ENCODE measurements around the gene GAL3ST1.
"Not testable (repeated sequence)": the region's sequence is repeated elsewhere in the genome, so short reads cannot be mapped to it uniquely, and the experiment has no call there.

- not testable (repeated sequence) for TF ChIP-seq EZH2 (IDR thresholded peaks at IDR 0.05; ENCODE audit: borderline replicate concordance, insufficient read depth, low read depth, low read length, poor library complexity, severe bottlenecking); CTCF (IDR thresholded peaks at IDR 0.05)
Observed at GRCh38 chr22:30560643-30561202, 13.7 kb downstream of the GAL3ST1 start.

All from B cell (primary cell).